Prostate gland (tissue), 2 donors: ENCODE measurements around the gene ERC2. TPM values are rescaled to one million over a fixed set of nuclear protein-coding genes. Genes with fewer than 3 reads are reported as not detected.
A peak's percentile ranks its signal among the peaks of the same experiment; 100 is the strongest.

Experiments used
- DNase-seq: peaks from one replicate; pipeline ENCODE4 v3.0.0-alpha.2; 2019; ENCODE audit warnings: low spot score
- H3K27ac ChIP-seq, 2 donors: fragments of 200-600 bp; sonication (generic); 2 replicates each; pipeline ENCODE4 v1.5.1; 2017 to 2019
- H3K27me3 ChIP-seq: fragments of 200-600 bp; sonication (generic); replicated peaks from 2 replicates; pipeline ENCODE4 v1.5.1; 2019; ENCODE audit not compliant: insufficient read depth
- H3K36me3 ChIP-seq, 2 donors: fragments of 200-600 bp; sonication (generic); 1 replicate in 1 of 2; 2 replicates in 1 of 2; pipeline versions ENCODE4 v1.5.1 to v1.8.1; 2017 to 2019
- H3K4me1 ChIP-seq: fragments of 200-600 bp; sonication (generic); replicated peaks from 2 replicates; pipeline ENCODE4 v1.5.1; 2019
- H3K4me3 ChIP-seq, 2 donors: fragments of 200-600 bp; sonication (generic); 2 replicates each; pipeline ENCODE4 v1.5.1; 2017 to 2019
- H3K9me3 ChIP-seq: fragments of 200-600 bp; sonication (generic); 2 replicates; pipeline ENCODE4 v1.5.1; 2017
- CTCF ChIP-seq, 4 experiments: fragments of 200-600 bp in 2 of 4; fragments of 450-650 bp in 2 of 4; sonication (generic) in 2 of 4; IDR thresholded peaks; 1 replicate in 3 of 4; 2 replicates in 1 of 4; pipeline ENCODE4 v1.5.1; 2016 to 2019; ENCODE audit warnings: antibody characterized with exemption in 4 of 4, mild to moderate bottlenecking in 2 of 4, moderate library complexity in 2 of 4
- POLR2A ChIP-seq: fragments of 450-650 bp; IDR thresholded peaks from one replicate; pipeline ENCODE4 v1.6.1; 2016; ENCODE audit warnings: antibody characterized with exemption, mild to moderate bottlenecking
- POLR2AphosphoS5 ChIP-seq: sonication (generic); formaldehyde crosslinking; IDR thresholded peaks from one replicate; pipeline ENCODE4 v1.6.1; 2017; ENCODE audit warnings: antibody characterized with exemption
- WGBS: methylation state at CpG from one replicate; pipeline ENCODE4 v1.1.5; 2018; 5-methylcytosine and 5-hydroxymethylcytosine counted together
- intact Hi-C: fragments of 100-400 bp; cut with DNase I; formaldehyde crosslinking; loops from one replicate; pipeline ENCODE4 v1.14.2; 2022
- total RNA-seq, 2 donors: library from RNA; depleted of rRNA; stranded (reverse); fragments of >200 nt; gene quantifications; one replicate each; pipeline ENCODE4 v1.1.0, GENCODE V29; 2016

Gene ERC2
- total RNA-seq, 2 donors from 2014 or later: 1.0 to 2.7 TPM

GRCh38 chr3:55572816-55573215 is 895.5 kb downstream of the ERC2 start:
- 93% methylated on average over 2 of the region's 2 CpGs for WGBS
- TF ChIP-seq POLR2AphosphoS5: no peak
- TF ChIP-seq CTCF (IDR thresholded peaks at IDR 0.05): no peak
- TF ChIP-seq POLR2A: no peak
- H3K27me3 ChIP-seq: no peaks in the 10 kb centered on the region
- no peak overlapping the region for H3K4me3 ChIP-seq
- no peak for DNase-seq
- no peaks in the 10 kb centered on the region for H3K4me1 ChIP-seq
- peak overlapping the region in 1 of 2 donors; percentile 10 for H3K27ac ChIP-seq
- intact Hi-C loops: loop anchor here (5.0 kb wide), 1 partner anchor 86 kb away; the partner anchor contains the start of gene WNT5A
- no peaks in the 10 kb centered on the region for H3K9me3 ChIP-seq
- no peaks in the 10 kb centered on the region for H3K36me3 ChIP-seq

- peak; percentile 79 for DNase-seq
- peak in 2 of 4 experiments; percentile 46 to 59 for TF ChIP-seq CTCF (IDR thresholded peaks at IDR 0.05)
- no peak for TF ChIP-seq POLR2A
- peak; percentile 80 for TF ChIP-seq POLR2AphosphoS5
- no peaks in the 10 kb centered on the region for H3K9me3 ChIP-seq
- intact Hi-C loops: loop anchor here (5.0 kb wide), 1 partner anchor 85 kb away; the partner anchor contains the start of gene WNT5A
- no peaks in the 10 kb centered on the region for H3K27me3 ChIP-seq
- no peaks in the 10 kb centered on the region for H3K4me1 ChIP-seq
- H3K4me3 ChIP-seq: no peak overlapping the region
- no peaks in the 10 kb centered on the region for H3K36me3 ChIP-seq
- 12% methylated on average over 10 of the region's 10 CpGs for whole genome bisulfite sequencing
- H3K27ac ChIP-seq: peak overlapping the region in 1 of 2 donors; percentile 10
Observed at GRCh38 chr3:55571913-55572312, 896.4 kb downstream of the ERC2 start.

- DNase-seq: no peak
- 46% methylated on average over 3 of the region's 3 CpGs for WGBS
Observed at GRCh38 chr3:55571216-55571813, 897.0 kb downstream of the ERC2 start.

GRCh38 chr3:55570271-55570711 is 898.0 kb downstream of the ERC2 start:
- intact Hi-C loops: loop anchor here (5.0 kb wide), 1 partner anchor 83 kb away; the partner anchor contains the start of gene WNT5A
- no peaks in the 10 kb centered on the region for H3K4me1 ChIP-seq
- H3K9me3 ChIP-seq: no peaks in the 10 kb centered on the region
- TF ChIP-seq POLR2AphosphoS5 (no peak), POLR2A (no peak), CTCF (IDR thresholded peaks at IDR 0.05) (no peak)
- H3K27me3 ChIP-seq: no peaks in the 10 kb centered on the region
- H3K36me3 ChIP-seq: no peaks in the 10 kb centered on the region
- H3K4me3 ChIP-seq: no peak overlapping the region
- WGBS: 89% methylated on average over 9 of the region's 9 CpGs
- no peak for DNase-seq
- H3K27ac ChIP-seq: no peak overlapping the region

More at GRCh38 chr3:55571216-55571813, 897.0 kb downstream of the ERC2 start:
- H3K27ac ChIP-seq: peak overlapping the region in 1 of 2 donors; percentile 10
- H3K4me3 ChIP-seq: no peak overlapping the region
- H3K4me1 ChIP-seq: no peaks in the 10 kb centered on the region
- no peaks in the 10 kb centered on the region for H3K36me3 ChIP-seq
- no peak for TF ChIP-seq POLR2AphosphoS5
- no peak for TF ChIP-seq CTCF (IDR thresholded peaks at IDR 0.05)
- TF ChIP-seq POLR2A: no peak
- H3K27me3 ChIP-seq: no peaks in the 10 kb centered on the region
- intact Hi-C loops: loop anchor here (5.0 kb wide), 1 partner anchor 84 kb away; the partner anchor contains the start of gene WNT5A
- H3K9me3 ChIP-seq: no peaks in the 10 kb centered on the region
